HG03558 (cell line): ENCODE results near the gene GCC2.
"Not testable (repeated sequence)": the region's sequence is repeated elsewhere in the genome, so short reads cannot be mapped to it uniquely, and the experiment has no call there.

Source experiments
- ATAC-seq: cut with Tn5 transposase; IDR thresholded peaks from one replicate; pipeline ENCODE4 v1.9.1; 2021; ENCODE audit warnings: moderate number of reproducible peaks; ENCODE audit not compliant: unreplicated experiment; ENCODE audit errors: extremely low read depth

The GCC2 gene

DNA sequence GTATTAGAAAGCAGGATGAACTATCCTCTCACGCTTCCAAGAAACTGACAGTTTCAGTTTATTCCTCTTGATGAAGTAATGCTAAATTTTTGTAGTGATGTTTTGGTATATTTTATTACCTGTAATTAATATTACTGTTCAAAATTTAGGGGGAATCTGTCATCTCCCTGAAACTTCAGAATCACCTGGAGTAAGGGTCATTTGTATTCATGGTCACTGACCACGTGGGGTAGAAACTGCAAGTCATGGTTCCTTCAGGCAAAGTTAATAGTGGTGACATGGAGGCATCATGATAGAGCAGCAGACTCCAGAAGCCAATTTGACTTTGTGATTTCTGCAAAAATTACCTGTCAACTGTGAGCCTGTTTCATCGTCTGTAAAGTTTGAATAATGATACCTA is 47.2 kb downstream of the GCC2 start:
- not testable (repeated sequence) for ATAC-seq

DNA sequence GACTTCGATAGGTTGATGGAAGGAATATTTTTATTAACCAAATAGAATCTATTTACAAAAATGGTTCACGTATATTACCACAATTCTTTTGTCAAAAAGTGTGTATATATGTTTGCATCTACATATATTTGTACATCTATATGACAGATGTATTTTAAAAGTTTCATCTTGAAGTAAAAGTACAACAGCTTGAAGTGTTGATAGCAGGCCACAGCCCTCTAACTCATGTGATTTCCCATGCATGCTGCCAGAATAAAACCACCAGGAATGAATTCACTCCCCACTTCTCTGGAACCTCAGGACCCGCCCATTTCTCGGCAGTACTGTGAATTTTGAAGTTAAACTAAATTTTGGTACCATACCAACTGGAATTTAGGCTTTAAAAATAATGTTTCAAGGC is 58.6 kb downstream of the GCC2 start:
- ATAC-seq, result not testable (repeated sequence)

DNA sequence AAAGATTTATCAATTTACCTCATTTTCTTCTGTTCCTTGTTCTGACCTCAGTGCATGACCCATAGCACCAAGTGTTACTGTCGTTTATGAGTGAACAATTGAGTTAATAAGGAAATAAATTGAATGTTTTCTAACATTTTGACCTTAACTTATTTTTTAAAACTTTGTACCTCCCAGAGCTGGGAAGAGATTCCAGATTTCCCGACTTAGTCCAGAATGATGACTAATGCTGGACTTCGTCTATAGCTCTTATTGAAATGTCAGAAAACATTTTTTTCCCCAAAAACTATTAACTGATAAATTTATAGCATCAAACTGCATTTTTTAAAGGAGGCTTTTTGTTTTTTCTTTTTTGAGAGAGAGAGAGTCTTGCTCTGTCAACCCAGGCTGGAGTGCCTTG is 63.4 kb downstream of the GCC2 start:
- not testable (repeated sequence) for ATAC-seq

DNA sequence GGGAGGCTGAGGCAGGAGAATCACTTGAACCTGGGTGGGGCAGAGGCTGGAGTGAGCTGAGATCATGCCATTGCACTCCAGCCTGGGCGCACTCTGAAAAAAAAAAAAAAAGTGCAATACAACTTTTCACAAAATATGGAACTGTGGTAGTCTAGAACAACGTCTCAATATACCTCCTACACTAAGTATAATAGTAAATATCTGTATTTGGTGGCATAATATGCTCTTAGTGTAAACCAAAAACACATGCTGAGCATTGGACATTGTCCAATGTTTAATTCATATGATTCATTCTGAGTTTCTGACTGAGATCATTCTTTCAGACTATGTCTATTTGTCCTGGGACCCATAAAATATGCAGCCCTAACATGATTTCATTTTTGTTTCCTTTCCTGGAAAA is 65.5 kb downstream of the GCC2 start:
- not testable (repeated sequence) for ATAC-seq

DNA sequence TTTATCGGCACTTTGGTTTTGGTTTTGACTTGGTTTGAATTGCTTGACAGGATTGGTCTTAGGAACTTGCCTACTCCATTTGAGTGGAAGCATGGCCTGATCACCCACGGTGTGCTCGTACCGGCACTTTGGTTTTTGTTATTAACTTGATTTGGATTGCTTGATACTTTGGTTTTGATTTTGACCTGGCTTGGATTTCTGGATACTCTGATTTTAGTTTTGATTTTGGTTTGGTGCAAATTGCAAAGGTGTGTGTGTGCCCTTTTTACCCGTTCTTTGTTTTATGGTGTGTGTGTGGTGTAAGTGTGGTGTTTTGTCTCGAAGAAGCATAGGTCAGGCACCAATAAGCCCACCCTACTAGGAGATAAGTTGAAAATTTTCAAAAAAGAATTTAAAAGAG is 75.7 kb downstream of the GCC2 start:
- not testable (repeated sequence) for ATAC-seq

DNA sequence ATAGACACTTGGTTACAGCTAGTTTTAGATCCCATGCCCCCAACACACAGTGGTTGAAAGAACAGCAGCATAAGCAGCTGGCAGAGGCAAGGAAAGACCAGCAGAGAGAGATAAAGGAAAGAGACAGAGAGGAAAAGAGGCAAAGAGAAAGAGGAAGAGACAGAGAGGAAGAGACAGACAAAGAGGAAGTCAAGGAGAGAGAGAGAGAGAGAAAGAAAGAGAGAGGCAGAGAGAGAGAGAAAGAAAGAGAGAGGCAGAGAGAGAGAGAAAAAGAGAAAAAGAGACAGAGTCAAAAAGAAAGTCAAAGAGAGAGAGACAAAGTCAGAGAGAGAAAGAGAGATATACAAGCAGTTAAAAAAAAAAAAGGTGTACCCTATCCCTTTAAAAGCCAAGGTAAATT is 76.3 kb downstream of the GCC2 start:
- not testable (repeated sequence) for ATAC-seq

DNA sequence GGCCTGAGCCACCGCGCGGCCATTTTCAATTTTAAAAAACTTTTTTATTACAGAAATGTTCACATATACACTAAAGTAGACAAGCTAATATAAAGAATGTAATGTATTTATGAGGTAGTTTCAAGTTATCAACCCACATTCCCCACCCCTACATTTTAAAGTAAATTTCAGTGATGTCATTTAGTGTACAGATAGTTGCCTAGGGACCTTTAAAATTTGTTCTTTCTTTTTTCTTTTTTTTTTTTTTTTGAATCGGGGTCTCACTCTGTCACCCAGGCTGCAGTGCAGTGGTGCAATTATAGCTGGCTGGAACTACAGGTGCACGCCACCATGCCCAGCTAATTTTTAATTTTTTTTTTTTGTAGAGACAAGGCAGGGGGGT is 82.7 kb downstream of the GCC2 start:
- ATAC-seq, result no peak

DNA sequence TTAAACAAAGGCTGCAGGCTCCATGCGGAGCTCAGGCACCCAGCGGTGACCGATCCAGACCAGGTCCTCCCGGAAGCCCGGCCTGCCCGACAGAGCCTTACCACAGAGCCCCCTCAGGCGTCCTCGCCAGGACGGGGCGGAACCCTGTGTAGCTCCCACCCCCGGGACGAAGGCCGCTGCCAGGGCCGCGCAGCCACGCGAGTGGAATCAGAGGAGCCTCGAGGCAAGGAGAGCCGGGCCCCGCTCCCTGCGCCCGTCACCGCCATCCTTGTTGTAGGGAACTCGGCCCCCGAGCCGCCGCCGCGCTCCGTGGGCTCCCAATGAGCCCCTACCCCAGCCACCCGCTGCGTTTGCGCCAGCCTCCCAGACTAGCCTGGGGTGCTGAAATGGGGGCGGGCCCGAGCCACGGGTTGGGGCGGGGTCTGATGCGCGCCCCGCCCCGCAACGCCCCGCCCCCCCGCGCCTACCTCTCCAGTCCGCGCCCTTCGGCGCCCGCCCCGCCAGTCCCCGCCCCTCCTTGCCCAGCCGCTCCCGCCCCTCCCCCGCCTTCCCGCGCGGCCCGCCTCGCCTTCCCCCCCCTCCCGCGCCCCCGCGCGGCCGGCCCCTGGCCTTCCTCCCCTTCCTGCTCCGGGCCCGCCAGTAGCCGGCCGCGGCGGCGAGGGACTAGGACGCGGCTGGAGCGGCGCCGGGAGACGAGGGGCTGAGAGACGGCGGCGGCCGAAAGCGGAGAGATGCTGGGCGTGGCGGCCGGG is 85.0 kb downstream of the GCC2 start, which contains the start of gene LIMS1:
LIMS1 (plus strand) TSS at position 639 of the 752 bp plus-strand sequence; CDS start at position 732, 93 bp downstream.
- peak; percentile 76 for ATAC-seq

DNA sequence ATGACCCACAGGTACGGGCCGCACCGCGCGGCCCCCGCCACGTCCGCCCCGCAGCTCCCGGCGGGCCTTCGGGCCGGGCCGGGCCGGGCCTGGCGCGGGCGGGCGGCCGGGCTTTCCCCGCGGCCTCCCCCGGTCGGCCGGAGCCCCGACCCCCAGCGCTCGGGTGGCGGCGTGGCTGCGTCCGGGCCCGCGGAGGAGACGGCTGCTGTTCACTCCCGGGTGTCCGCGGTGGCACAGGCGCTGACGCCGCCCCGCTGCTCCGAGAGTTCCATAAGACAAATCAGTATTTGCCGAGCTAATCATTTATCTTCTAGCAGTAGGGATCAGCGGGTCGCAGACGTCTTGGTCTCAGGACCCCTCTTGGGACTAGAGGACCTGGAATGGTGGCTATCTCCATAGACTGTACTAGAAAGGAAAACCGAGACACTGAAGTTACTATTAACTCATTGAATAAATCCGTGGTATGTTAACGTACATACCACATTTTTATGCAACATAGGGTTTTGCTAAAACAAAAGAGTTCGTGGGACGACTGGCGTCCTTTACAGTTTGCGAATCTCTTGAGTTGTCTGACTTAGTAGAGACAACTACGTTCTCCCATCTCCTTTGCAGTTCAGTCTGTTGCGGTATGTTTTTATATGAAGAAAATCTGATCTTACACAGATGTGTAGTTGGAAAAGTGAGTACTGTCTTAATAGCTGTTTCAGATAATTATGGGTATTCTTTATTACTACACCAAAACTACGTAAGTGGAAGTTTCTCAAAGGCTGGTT is 85.8 kb downstream of the GCC2 start:
- ATAC-seq, result peak; percentile 21

DNA sequence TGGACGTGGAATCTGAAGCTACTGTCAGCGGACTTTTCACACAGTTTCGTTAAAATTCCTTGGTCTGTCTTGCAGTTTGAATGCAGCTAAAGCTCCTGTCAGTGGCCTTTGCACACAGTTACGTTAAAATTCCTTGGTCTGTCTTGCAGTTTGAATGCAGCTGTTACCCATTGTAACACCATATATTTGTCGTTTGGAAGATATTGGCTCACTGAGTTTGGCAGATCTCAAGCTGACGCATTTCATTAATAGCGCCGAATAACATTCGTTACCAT is 86.3 kb downstream of the GCC2 start:
- no peak for ATAC-seq

DNA sequence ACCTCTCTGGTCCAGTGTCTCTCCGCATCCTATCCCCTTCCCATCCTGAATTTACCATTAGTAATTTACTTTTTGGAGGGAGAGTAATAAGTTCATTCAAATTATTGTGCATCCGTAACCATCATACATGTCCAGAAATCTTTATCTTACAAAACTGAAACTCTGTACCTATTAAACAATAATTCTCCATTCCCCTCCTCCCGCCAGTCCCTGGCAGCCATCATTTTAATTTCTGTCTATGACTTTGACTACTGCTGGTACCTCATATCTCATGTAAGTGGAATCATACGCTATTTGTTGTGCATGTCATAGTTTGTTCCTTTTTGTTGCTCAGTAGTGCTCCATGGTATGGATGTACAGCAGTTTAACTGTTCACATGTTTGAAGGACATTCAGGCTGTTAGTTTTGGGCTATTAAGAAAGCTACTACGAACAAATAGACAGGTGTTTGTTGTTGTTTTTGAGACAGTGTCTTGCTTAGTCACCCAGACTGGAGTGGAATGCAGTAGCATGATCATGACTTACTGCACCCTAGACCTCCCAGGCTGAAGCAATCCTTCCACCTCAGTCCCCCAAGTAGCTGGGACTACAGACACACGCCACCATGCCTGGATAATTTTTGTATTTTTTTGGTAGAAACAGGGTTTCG is 87.3 kb downstream of the GCC2 start:
- ATAC-seq, result no peak

DNA sequence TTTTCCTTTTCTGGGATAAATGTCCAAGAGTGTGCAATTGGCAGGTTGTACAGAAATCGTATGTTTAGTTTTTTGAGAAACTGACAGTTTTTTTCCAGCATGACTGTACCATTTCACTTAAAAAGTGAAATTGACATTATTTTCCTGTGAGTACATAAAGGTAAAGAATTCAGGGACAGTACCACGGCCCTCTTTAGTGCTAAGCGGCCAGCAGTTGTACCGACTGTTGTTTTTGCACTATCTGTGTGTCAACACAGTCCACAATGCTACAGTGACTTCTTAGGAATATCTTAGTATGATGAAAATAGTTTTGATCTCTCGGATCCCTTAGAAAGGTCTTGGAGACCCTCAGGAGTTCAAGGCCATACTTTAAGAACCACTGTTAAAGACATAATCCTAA is 87.9 kb downstream of the GCC2 start:
- ATAC-seq, result no peak

DNA sequence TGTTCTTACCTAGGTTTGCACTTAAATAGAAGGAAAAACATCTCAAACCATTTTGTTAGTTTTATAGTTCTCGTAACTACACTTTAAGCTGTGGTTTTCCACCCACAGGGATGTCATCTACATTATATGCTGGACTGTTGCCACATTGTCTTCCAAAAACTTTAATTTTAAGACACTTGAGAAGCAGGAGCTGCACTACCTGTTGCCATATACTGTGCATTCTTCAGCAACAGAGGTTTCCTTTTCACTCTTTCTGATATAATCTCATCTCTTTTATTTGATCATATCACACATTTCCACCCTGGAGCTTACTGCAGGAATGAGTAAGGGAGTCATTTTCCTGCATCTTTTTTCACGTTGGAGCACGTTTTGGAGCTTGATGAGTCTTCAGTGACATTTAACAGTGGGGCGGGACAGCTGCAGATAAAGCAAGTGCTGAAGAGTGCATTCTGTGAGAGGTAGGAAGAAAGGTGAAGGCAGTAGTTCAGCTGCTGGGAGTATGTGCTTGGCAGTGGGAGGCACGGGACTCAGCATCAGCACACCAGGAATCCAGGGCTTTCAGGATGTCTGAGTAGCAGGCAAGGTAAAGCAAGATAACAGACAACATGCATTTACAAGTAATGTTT is 89.1 kb downstream of the GCC2 start:
- no peak for ATAC-seq

DNA sequence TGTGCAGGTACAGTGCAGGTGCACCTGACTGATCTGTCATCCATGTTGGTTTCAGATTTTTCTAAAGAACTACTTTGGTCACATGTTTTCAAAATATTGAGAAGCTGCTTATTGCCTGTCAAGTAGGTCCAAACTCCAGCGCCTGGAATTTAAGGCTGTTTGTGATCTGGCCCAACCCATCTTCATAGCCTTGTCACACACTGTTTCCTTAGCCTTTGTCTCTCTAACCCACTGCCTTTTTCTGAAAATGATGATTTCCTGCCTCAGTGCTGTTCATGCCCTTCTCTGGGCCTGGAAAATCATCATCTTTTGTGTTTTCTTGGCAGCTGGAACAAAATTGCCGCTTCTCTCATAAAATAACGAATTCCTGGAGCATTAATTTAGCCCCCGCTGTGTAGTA is 92.4 kb downstream of the GCC2 start:
- ATAC-seq, result no peak

DNA sequence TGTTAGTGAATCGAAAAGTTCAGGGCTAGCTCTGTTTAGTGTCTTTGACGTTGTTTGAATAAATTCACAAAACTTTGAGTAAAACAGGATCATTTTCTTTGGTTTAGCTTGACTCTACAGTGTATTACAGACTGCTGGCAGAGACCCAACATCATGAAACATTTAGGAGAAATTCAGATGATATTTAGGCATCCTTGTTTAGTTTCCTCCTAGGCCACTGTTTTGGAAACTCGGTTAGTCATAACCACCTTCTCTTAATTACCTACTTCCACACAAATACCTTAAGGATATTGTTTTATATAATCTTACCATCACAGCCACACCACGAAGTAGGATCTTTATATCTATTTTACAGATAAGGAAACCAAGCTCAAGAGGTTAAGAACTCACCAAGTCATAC is 93.1 kb downstream of the GCC2 start:
- ATAC-seq, result no peak

DNA sequence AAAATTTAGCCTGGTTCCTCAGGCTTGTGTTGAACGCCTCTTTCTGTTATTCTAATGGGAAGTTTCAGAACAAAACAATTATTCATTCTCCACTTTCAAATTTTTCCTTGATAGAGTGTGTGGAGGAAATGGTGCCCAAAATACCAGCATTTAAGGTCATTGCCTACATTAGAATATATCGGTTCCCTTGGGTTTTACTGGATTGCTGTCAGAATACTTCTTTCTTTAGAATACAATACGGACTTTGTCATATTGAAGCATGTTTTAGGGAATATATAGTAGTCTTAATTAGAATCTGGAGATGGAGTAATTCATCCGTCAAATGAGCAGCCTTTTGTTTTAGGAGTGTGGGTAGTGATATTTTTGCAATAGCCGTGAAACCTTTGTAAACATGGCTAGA is 98.6 kb downstream of the GCC2 start:
- ATAC-seq, result no peak

DNA sequence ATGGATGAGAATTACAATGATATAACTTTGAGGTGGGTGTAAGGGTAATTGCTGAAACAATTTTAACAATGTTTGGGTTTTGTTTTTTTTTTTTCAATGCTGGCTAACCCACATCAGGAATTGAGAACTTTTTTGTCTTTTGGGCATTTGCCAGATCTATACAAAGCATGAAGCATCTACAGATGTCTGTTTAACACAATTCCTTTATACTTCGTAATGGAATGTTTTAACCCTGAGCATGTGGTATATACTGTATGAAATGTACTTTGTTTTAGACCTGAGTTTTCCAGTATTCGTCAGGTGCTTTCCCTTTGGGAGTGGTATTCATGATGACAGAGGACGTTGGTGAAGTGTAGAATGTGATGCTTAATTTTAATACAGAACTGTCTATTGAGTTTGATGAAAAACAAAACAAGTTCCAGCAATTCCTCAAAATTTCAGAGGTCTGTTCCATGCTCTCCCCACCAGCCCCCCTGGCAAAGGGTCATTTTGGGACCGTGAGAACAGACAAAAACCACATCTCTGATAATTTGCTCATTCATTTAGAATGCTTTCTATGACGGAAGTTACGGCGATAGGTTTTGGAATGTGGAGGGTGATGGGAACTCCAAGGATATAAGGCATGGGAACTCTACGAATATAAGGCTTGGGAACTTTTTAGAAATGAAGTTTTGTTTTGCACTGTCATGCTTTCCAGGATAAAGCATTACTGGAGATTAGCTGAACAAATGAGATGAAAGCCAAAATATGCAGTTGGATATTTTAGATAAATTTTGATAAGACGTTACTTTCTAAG is 99.4 kb downstream of the GCC2 start:
- no peak for ATAC-seq

DNA sequence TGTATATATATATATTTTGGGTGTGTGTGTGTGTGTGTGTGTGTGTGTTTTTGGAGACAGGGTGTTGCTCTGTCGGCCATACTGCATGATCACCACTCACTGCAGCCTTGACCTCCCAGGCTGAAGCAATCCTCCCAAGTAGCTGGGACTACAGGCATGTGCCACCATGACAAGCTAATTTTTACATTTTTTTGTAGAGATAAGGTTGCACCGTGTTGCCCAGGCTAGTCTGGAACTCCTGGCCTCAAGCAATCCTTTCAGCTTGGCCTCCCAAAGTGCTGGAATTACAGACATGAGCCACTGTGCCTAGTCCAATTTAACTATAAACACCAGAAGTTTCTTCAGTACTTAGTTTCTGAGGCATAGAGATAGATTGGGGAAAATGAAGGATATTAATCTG is 103.6 kb downstream of the GCC2 start:
- ATAC-seq, result no peak

DNA sequence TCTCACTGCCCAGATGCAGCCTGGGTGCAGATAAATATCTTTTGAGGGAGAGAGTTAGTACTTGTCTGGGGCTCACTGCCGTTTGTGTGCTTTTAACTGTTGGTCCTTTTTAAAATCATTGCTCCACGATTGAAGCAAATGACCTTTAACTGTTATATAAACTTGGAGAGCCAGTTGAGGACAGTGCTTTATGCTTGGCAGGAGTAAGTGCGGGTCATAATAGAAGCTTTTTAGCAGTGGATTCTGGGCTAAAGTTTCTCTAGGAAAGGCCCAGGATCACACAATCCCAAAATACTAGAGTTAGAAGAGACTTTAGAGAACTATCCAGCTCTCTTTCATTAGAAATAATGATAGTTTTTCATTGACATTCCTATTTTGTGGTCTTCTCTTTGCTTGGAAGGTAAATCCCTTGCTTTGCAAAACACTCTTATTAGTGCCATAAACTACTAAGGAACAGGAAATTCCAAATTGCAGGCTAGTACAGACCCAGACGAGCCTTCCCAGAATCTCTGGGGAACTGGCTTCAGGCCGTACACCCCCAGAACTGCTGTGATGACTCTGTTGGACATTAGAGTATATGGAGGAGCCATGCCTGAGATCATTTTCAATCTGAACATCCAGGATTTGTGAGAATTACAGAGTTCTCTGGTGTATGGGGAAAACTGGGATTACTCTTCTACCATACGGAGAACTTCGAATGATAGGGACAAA is 104.4 kb downstream of the GCC2 start:
- ATAC-seq, result no peak

DNA sequence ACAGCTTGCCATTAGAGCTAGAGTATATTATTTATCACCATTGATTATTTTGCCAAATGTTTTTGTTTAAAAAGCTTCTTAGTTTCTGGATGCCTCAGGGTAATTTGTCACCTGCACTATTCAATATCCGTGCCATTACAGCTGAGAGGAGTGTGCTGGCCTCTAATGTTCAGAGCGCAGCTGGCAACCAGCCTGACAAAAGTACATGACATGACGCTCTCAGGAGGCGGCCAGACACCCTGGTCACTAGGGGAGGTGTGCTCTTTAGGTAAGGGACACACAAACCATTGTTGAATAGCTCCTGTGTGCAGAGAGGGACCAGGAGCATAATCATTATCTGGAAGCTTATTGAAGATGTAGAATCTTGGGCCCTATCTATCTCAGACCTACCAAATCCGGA is 105.5 kb downstream of the GCC2 start:
- ATAC-seq, result no peak
